Activated naive CD4-positive, alpha-beta T cell treated with anti-CD3 and anti-CD28 coated beads, Interleukin-2, amount 10 ng/mL, durations not matched to agents 7 days and 5 days (primary cell): ENCODE data around the gene GSS.

Source experiments
- CTCF ChIA-PET: fragments of 350-600 bp; sonication (Branson Sonifier 250); formaldehyde crosslinking; loops from one replicate; lab custom pipeline; 2021; ENCODE audit warnings: antibody characterized with exemption; lab: Charles Lee
- DNase-seq: peaks from one replicate; pipeline ENCODE4 v3.0.0-alpha.2; 2020
- H3K27ac Mint-ChIP-seq: one replicate; pipeline ENCODE4 v1.8.0; 2021; ENCODE audit warnings: mild to moderate bottlenecking, moderate library complexity, mixed read lengths
- H3K27me3 Mint-ChIP-seq: one replicate; pipeline ENCODE4 v1.8.0; 2021; ENCODE audit warnings: mild to moderate bottlenecking, mixed read lengths
- H3K36me3 Mint-ChIP-seq: one replicate; pipeline ENCODE4 v1.8.0; 2021; ENCODE audit warnings: mixed read lengths
- H3K4me1 Mint-ChIP-seq: one replicate; pipeline ENCODE4 v1.8.0; 2021; ENCODE audit warnings: mixed read lengths
- H3K4me3 Mint-ChIP-seq: one replicate; pipeline ENCODE4 v1.8.0; 2021; ENCODE audit warnings: mild to moderate bottlenecking, moderate library complexity, mixed read lengths
- H3K9me3 Mint-ChIP-seq: one replicate; pipeline ENCODE4 v1.8.0; 2021; ENCODE audit warnings: mixed read lengths

Gene GSS

GRCh38 chr20:34977365-34978091 lies 21.9 kb upstream of the GSS start:
- Mint-ChIP-seq H3K27me3 (peaks cover 28% of the 10 kb centered on the region), H3K27ac (no peak overlapping the region), H3K36me3 (no peaks in the 10 kb centered on the region), H3K4me3 (no peak overlapping the region), H3K9me3 (no peaks in the 10 kb centered on the region), H3K4me1 (no peaks in the 10 kb centered on the region)
- CTCF ChIA-PET, result interaction anchor here (0.6 to 0.7 kb wide), 2 partner anchors 103 to 185 kb away, joined by 3 read pairs; no protein-coding TSS in a partner anchor
- no peak for DNase-seq

GRCh38 chr20:34976286-34976685 lies 20.7 kb upstream of the GSS start:
- Mint-ChIP-seq H3K9me3 (no peaks in the 10 kb centered on the region), H3K36me3 (no peaks in the 10 kb centered on the region), H3K4me1 (no peaks in the 10 kb centered on the region), H3K27me3 (peaks cover 29% of the 10 kb centered on the region), H3K27ac (no peak overlapping the region), H3K4me3 (no peak overlapping the region)
- CTCF ChIA-PET, result no interaction called here
- no peak for DNase-seq

- DNase-seq, result no peak
- Mint-ChIP-seq H3K27me3 (peaks cover 29% of the 10 kb centered on the region), H3K27ac (no peak overlapping the region), H3K9me3 (no peaks in the 10 kb centered on the region), H3K36me3 (no peaks in the 10 kb centered on the region), H3K4me1 (no peaks in the 10 kb centered on the region), H3K4me3 (no peak overlapping the region)
- CTCF ChIA-PET, result interaction anchor here (1.8 kb wide), 1 partner anchor 100 kb away, joined by 5 read pairs; no protein-coding TSS in a partner anchor
These were observed 18.6 kb upstream of the GSS start for GRCh38 chr20:34974246-34974645.

- Mint-ChIP-seq H3K4me1 (no peaks in the 10 kb centered on the region), H3K4me3 (no peak overlapping the region), H3K9me3 (no peaks in the 10 kb centered on the region), H3K36me3 (no peaks in the 10 kb centered on the region), H3K27ac (no peak overlapping the region), H3K27me3 (peaks cover 24% of the 10 kb centered on the region)
- CTCF ChIA-PET, result interaction anchor here (0.7 to 1.4 kb wide), 3 partner anchors 97 to 473 kb away, joined by 3 to 6 read pairs (median 3); no protein-coding TSS in a partner anchor
- DNase-seq, result no peak
These were observed 16.1 kb upstream of the GSS start for GRCh38 chr20:34971561-34972235.

GRCh38 chr20:34970846-34971560 lies 15.4 kb upstream of the GSS start:
- Mint-ChIP-seq H3K4me1 (no peaks in the 10 kb centered on the region), H3K4me3 (no peak overlapping the region), H3K36me3 (no peaks in the 10 kb centered on the region), H3K9me3 (no peaks in the 10 kb centered on the region), H3K27me3 (peaks cover 17% of the 10 kb centered on the region), H3K27ac (no peak overlapping the region)
- DNase-seq, result no peak
- CTCF ChIA-PET, result interaction anchor here (0.7 to 0.8 kb wide), 2 partner anchors 97 to 474 kb away, joined by 3 read pairs; no protein-coding TSS in a partner anchor

GRCh38 chr20:34970193-34970840 lies 14.7 kb upstream of the GSS start:
- H3K27ac Mint-ChIP-seq, result no peak overlapping the region
- no peaks in the 10 kb centered on the region for H3K9me3 Mint-ChIP-seq
- CTCF ChIA-PET, result no interaction called here

GRCh38 chr20:34968042-34968775 lies 12.6 kb upstream of the GSS start:
- CTCF ChIA-PET, result interaction anchor here (1.3 kb wide), 1 partner anchor 94 kb away, joined by 3 read pairs; no protein-coding TSS in a partner anchor
- H3K4me3 Mint-ChIP-seq, result no peak overlapping the region
- H3K27me3 Mint-ChIP-seq, result peaks cover 15% of the 10 kb centered on the region
- no peak for DNase-seq
- no peaks in the 10 kb centered on the region for H3K36me3 Mint-ChIP-seq
- H3K4me1 Mint-ChIP-seq, result no peaks in the 10 kb centered on the region
- H3K9me3 Mint-ChIP-seq, result no peaks in the 10 kb centered on the region
- H3K27ac Mint-ChIP-seq, result no peak overlapping the region

More at GRCh38 chr20:34970193-34970840, 14.7 kb upstream of the GSS start:
- DNase-seq, result no peak
- H3K4me3 Mint-ChIP-seq, result no peak overlapping the region
- H3K27me3 Mint-ChIP-seq, result peaks cover 15% of the 10 kb centered on the region
- H3K36me3 Mint-ChIP-seq, result no peaks in the 10 kb centered on the region
- no peaks in the 10 kb centered on the region for H3K4me1 Mint-ChIP-seq

- no peaks in the 10 kb centered on the region for H3K4me1 Mint-ChIP-seq
- H3K36me3 Mint-ChIP-seq, result no peaks in the 10 kb centered on the region
These were observed 11.8 kb upstream of the GSS start for GRCh38 chr20:34967421-34967820.

GRCh38 chr20:34965051-34965450 lies 9.4 kb upstream of the GSS start:
- H3K36me3 Mint-ChIP-seq, result no peaks in the 10 kb centered on the region
- H3K4me1 Mint-ChIP-seq, result peaks cover 4% of the 10 kb centered on the region
- CTCF ChIA-PET, result no interaction called here

More at GRCh38 chr20:34967421-34967820, 11.8 kb upstream of the GSS start:
- Mint-ChIP-seq H3K9me3 (no peaks in the 10 kb centered on the region), H3K4me3 (no peak overlapping the region), H3K27me3 (peaks cover 12% of the 10 kb centered on the region), H3K27ac (no peak overlapping the region)
- DNase-seq, result no peak
- CTCF ChIA-PET, result no interaction called here

GRCh38 chr20:34964486-34964885 lies 8.9 kb upstream of the GSS start:
- peaks cover 9% of the 10 kb centered on the region for H3K27me3 Mint-ChIP-seq

More at GRCh38 chr20:34965051-34965450, 9.4 kb upstream of the GSS start:
- H3K27ac Mint-ChIP-seq, result no peak overlapping the region
- no peaks in the 10 kb centered on the region for H3K9me3 Mint-ChIP-seq
- DNase-seq, result no peak
- peaks cover 9% of the 10 kb centered on the region for H3K27me3 Mint-ChIP-seq
- H3K4me3 Mint-ChIP-seq, result no peak overlapping the region

GRCh38 chr20:34956751-34957472 lies 1.3 kb upstream of the GSS start:
- DNase-seq, result no peak
- Mint-ChIP-seq H3K36me3 (peaks cover 10% of the 10 kb centered on the region), H3K4me3 (no peak overlapping the region), H3K27me3 (peaks cover 8% of the 10 kb centered on the region), H3K9me3 (no peaks in the 10 kb centered on the region), H3K4me1 (peaks cover 36% of the 10 kb centered on the region), H3K27ac (no peak overlapping the region)
- CTCF ChIA-PET, result interaction anchor here (0.6 to 7.7 kb wide), 6 partner anchors 16 to 143 kb away, joined by 3 to 134 read pairs (median 4); partner anchors contain the start of genes ACSS2 and GGT7

More at GRCh38 chr20:34964486-34964885, 8.9 kb upstream of the GSS start:
- H3K27ac Mint-ChIP-seq, result no peak overlapping the region
- CTCF ChIA-PET, result no interaction called here
- no peaks in the 10 kb centered on the region for H3K9me3 Mint-ChIP-seq
- no peak for DNase-seq
- no peaks in the 10 kb centered on the region for H3K36me3 Mint-ChIP-seq
- peaks cover 4% of the 10 kb centered on the region for H3K4me1 Mint-ChIP-seq
- no peak overlapping the region for H3K4me3 Mint-ChIP-seq

GRCh38 chr20:34956041-34956458 lies 444 bp upstream of the GSS start:
- Mint-ChIP-seq H3K36me3 (peaks cover 10% of the 10 kb centered on the region), H3K9me3 (no peaks in the 10 kb centered on the region), H3K4me3 (peak overlapping the region; percentile 94), H3K4me1 (peaks cover 37% of the 10 kb centered on the region), H3K27ac (peak overlapping the region; percentile 90), H3K27me3 (peaks cover 8% of the 10 kb centered on the region)
- CTCF ChIA-PET, result interaction anchor here (0.6 to 7.7 kb wide), 9 partner anchors 66 to 312 kb away, joined by 3 to 134 read pairs (median 3); partner anchors contain the start of genes ACSS2 and GGT7
- no peak for DNase-seq
